ENCODE results near the gene NSUN3.

DNA sequence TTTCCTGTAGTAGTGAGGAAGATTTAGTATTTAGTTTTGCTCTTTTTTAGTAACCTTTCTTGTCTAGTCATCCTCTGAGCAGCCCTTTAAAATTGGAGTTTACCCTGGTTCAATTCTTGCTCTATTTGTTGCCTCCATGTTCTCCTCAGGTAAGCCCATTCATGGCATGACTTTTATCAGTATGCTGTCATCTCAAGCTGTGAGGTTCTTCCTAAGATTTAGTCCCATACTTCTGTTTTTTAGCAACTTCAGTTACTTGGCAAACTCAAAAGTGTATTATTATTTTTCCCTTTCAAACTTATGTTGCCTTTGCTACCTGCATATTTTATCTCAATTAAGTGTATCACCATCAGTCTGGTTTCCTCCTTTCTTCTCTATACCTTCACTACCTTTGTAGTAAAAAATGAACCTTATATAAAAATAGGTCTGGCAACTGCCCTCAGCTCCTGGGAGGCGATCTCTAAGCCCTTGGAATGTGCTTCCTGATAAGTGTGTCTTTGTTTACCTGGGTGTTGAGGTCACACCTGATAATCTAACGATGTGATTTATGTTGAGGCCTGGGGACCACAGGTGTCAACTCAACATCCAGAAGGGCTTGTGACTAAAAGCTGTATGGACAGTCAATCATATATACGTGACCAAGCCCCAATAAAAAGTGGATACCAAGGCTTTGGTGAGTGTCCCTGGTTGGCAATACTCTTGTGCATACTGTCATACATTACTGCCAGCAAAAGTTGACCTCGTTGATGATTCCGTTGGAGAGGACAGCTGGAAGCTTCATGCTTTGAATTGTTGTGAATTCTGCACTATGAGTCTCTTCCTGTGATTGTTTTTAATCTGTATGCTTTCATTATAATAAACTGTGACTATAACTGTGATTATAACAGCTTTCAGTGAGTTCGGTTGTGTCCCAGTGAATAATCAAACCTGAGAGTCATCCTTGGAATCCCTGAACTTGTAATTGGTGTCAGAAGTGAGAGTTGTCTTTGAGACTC lies 3.9 kb downstream of the NSUN3 start:
- TF ChIP-seq, protein P1, sequence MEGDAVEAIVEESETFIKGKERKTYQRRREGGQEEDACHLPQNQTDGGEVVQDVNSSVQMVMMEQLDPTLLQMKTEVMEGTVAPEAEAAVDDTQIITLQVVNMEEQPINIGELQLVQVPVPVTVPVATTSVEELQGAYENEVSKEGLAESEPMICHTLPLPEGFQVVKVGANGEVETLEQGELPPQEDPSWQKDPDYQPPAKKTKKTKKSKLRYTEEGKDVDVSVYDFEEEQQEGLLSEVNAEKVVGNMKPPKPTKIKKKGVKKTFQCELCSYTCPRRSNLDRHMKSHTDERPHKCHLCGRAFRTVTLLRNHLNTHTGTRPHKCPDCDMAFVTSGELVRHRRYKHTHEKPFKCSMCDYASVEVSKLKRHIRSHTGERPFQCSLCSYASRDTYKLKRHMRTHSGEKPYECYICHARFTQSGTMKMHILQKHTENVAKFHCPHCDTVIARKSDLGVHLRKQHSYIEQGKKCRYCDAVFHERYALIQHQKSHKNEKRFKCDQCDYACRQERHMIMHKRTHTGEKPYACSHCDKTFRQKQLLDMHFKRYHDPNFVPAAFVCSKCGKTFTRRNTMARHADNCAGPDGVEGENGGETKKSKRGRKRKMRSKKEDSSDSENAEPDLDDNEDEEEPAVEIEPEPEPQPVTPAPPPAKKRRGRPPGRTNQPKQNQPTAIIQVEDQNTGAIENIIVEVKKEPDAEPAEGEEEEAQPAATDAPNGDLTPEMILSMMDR (IDR thresholded peaks at IDR 0.05), result no peak
- TF ChIP-seq POLR2A (IDR thresholded peaks at IDR 0.05), result no peak

All from adrenal gland (tissue), 5 donors.